ENCODE data around the gene KDM3A. TPM values are rescaled to one million over a fixed set of nuclear protein-coding genes. Genes with fewer than 3 reads are reported as not detected.

Gene KDM3A, protein sequence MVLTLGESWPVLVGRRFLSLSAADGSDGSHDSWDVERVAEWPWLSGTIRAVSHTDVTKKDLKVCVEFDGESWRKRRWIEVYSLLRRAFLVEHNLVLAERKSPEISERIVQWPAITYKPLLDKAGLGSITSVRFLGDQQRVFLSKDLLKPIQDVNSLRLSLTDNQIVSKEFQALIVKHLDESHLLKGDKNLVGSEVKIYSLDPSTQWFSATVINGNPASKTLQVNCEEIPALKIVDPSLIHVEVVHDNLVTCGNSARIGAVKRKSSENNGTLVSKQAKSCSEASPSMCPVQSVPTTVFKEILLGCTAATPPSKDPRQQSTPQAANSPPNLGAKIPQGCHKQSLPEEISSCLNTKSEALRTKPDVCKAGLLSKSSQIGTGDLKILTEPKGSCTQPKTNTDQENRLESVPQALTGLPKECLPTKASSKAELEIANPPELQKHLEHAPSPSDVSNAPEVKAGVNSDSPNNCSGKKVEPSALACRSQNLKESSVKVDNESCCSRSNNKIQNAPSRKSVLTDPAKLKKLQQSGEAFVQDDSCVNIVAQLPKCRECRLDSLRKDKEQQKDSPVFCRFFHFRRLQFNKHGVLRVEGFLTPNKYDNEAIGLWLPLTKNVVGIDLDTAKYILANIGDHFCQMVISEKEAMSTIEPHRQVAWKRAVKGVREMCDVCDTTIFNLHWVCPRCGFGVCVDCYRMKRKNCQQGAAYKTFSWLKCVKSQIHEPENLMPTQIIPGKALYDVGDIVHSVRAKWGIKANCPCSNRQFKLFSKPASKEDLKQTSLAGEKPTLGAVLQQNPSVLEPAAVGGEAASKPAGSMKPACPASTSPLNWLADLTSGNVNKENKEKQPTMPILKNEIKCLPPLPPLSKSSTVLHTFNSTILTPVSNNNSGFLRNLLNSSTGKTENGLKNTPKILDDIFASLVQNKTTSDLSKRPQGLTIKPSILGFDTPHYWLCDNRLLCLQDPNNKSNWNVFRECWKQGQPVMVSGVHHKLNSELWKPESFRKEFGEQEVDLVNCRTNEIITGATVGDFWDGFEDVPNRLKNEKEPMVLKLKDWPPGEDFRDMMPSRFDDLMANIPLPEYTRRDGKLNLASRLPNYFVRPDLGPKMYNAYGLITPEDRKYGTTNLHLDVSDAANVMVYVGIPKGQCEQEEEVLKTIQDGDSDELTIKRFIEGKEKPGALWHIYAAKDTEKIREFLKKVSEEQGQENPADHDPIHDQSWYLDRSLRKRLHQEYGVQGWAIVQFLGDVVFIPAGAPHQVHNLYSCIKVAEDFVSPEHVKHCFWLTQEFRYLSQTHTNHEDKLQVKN (N-terminal part only)
- 67.9 and 68.1 TPM in 2 replicates for total RNA-seq (ENCODE audit: low replicate concordance)
- long read RNA-seq, partial matches to known transcripts, result 16 of 20 reads
- long read RNA-seq, other reads (novel, unspliced or antisense), result 3 of 20 reads

DNA sequence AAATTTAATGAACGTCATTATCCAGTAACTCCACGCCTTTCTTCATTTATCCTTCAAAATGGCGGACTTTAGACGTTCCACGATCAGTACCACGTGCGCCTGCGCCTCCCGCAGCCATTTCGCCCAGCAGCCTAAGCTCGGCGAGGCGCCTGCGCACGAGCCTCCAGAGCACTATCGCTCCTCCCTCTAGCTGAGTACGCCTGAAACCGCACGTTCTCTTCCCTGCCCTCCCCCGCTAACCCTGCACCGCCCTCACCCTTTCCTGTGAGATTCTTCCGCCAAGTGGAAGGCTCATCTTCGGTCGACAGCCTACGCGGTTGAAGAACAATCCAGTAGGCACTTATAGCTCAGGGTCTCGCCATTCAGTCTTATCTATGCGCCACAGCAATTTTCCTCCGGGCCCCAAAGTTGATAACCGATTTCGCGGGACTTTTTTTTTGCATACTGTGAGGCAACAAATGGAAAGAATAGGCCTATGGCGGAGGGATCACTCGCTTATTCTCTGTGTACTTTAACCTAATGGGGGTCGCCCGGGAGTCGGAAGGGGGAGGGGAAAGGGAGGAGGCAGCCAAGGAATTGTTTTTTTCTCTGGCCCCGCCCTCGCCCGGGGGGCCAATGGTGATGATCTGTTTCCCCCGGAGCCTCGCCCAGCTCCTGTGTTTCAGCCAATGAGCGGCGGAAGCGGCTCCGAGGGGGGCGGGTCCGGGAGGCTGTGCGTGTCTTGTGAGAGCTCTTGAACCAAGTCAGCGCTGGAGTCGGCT, at the start of gene KDM3A:
Gene KDM3A (plus strand): TSS at position 741 of the 761 bp plus-strand sequence. CDS start 677 bp downstream, outside the sequence.
- peaks cover 36% of the 10 kb centered on the region for H3K36me3 Mint-ChIP-seq
- peak within 1 kb of the TSS; percentile 100 for H3K27ac Mint-ChIP-seq
- TF ChIP-seq CTCF (conservative IDR thresholded peaks at IDR 0.05), result no peak

DNA sequence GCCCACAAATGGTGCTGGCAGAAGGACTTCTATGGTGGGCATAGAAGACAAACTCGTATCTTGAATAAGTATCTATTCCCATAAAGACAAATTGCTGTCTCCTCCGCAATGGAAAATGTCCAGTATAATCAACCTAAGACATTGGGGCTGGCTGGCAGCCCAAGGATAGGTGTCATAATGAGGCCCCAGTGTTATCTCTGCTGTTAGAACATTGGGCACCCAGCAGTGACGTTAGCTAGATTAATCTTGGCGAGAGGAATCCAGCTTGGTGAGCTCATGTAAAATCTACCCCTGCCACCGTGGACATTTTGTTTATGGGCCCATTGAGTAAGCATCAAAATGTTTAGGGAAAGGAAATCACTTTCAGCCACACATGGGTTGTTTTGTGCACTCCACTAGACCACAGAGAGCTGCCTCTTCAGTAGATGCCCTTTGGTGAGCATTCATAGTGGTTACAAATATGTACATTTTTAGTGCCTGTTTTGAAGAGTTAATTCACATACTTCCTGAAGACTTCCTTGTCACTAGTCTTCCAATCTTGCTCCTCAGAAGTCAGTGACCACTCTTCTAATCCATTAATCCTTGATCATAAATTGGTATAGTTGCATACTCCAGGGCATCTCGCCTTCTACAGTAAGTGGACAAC, 48.2 kb upstream of the KDM3A start:
- Mint-ChIP-seq H3K36me3 (no peaks in the 10 kb centered on the region), H3K27me3 (peaks cover 8% of the 10 kb centered on the region), H3K4me1 (ENCODE audit: unreplicated experiment) (no peaks in the 10 kb centered on the region), H3K9me3 (no peaks in the 10 kb centered on the region), H3K27ac (peak overlapping the region; percentile 46), H3K4me3 (no peak overlapping the region)
- TF ChIP-seq CTCF (conservative IDR thresholded peaks at IDR 0.05), result no peak
- DNase-seq (ENCODE audit: extremely low spot score, unreplicated experiment), result no peak

More for the DNA sequence above, at the start of gene KDM3A:
- Mint-ChIP-seq H3K4me1 (ENCODE audit: unreplicated experiment) (peaks cover 35% of the 10 kb centered on the region), H3K4me3 (peak within 1 kb of the TSS; percentile 96), H3K27me3 (peaks cover 15% of the 10 kb centered on the region), H3K9me3 (peaks cover 15% of the 10 kb centered on the region)
- peak; percentile 100 for DNase-seq (ENCODE audit: extremely low spot score, unreplicated experiment)

DNA sequence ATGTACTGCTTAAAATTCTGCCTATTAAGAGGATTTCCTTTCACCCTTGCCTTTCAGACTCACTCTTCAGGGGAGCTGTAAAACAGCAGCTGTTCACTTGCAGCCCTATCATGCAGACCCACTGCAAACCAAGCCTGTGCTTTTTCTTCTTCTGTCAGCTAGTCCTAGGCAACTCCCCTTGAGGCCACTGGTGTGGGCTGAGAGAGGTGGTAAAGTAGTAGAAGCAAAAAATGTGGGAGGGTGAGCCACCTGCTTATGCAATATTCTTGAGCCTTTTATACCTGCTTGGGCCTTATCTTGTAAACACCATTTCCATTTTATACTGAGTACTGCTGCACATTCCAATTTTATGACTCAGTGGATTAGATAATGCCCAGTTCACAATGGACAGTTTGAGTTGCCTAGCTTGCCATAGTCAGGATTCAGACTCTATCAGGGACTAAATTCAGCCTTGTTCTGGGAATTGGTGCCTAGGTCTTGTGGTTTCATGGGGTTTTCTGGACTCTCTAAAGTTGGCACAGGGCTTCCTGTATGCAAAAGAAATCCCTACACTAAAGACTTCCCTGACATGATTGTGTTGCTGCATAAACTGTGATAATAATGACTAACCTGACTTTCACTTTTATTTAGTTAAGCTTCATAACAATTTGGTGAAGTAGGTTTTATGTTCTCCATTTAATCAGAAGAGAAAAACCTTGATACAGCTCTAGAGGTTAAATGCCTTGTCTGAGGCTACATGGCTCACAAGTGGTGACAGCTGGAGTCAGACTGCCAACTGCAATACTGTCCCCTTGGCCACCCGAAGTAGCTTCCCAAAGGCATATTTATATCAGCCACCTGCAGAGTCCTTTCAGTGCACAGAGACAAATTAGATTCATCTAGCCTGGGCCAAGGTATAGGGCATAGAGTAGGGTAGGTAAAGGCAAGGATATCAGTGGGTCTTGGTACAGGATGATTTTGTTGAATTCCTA, 47.4 kb upstream of the KDM3A start:
- Mint-ChIP-seq H3K9me3 (peaks cover 3% of the 10 kb centered on the region), H3K36me3 (no peaks in the 10 kb centered on the region), H3K27me3 (peaks cover 9% of the 10 kb centered on the region), H3K4me3 (no peak overlapping the region), H3K4me1 (ENCODE audit: unreplicated experiment) (no peaks in the 10 kb centered on the region), H3K27ac (peak overlapping the region; percentile 46)
- DNase-seq (ENCODE audit: extremely low spot score, unreplicated experiment), result no peak
- TF ChIP-seq CTCF (conservative IDR thresholded peaks at IDR 0.05), result no peak

GRCh38 chr2:86396291-86396785, 44.8 kb upstream of the KDM3A start:
- H3K9me3 Mint-ChIP-seq, result peaks cover 4% of the 10 kb centered on the region
- DNase-seq (ENCODE audit: extremely low spot score, unreplicated experiment), result no peak
- no peaks in the 10 kb centered on the region for H3K36me3 Mint-ChIP-seq
- H3K27ac Mint-ChIP-seq, result no peak overlapping the region
- peaks cover 9% of the 10 kb centered on the region for H3K27me3 Mint-ChIP-seq
- peak; percentile 51 for TF ChIP-seq CTCF (conservative IDR thresholded peaks at IDR 0.05)
- H3K4me1 Mint-ChIP-seq (ENCODE audit: unreplicated experiment), result no peaks in the 10 kb centered on the region
- H3K4me3 Mint-ChIP-seq, result no peak overlapping the region

All from type B pancreatic cell (in vitro differentiated cells).